ENCODE data around the gene PRKAG2.
"Not testable (repeated sequence)": the region's sequence is repeated elsewhere in the genome, so short reads cannot be mapped to it uniquely, and the experiment has no call there.

DNA sequence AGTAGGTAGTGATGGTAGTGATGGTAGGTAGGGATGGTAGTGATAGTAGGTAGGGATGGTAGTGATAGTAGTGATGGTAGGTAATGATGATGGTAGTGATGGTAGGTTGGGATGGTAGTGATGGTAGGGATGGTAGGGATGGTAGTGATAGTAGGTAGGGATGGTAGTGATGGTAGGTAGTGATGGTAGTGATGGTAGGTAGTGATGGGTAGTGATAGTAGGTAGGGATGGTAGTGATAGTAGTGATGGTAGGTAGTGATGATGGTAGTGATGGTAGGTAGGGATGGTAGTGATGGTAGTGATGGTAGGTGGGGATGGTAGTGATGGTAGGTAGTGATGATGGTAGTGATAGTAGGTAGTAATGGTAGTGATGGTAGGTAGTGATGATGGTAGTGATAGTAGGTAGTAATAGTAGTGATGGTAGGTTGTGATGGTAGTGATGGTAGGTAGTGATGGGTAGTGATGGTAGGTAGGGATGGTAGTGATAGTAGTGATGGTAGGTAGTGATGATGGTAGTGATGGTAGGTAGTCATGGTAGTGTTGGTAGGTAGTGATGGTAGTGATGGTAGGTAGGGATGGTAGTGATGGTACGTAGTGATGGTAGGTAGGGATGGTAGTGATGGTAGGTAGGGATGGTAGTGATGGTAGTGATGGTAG is 35.4 kb downstream of the PRKAG2 start:
- TF ChIP-seq, protein P1, sequence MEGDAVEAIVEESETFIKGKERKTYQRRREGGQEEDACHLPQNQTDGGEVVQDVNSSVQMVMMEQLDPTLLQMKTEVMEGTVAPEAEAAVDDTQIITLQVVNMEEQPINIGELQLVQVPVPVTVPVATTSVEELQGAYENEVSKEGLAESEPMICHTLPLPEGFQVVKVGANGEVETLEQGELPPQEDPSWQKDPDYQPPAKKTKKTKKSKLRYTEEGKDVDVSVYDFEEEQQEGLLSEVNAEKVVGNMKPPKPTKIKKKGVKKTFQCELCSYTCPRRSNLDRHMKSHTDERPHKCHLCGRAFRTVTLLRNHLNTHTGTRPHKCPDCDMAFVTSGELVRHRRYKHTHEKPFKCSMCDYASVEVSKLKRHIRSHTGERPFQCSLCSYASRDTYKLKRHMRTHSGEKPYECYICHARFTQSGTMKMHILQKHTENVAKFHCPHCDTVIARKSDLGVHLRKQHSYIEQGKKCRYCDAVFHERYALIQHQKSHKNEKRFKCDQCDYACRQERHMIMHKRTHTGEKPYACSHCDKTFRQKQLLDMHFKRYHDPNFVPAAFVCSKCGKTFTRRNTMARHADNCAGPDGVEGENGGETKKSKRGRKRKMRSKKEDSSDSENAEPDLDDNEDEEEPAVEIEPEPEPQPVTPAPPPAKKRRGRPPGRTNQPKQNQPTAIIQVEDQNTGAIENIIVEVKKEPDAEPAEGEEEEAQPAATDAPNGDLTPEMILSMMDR (conservative IDR thresholded peaks at IDR 0.05; ENCODE audit: low read length): not testable (repeated sequence)
- TF ChIP-seq EZH2phosphoT487 (IDR thresholded peaks at IDR 0.05; ENCODE audit: borderline replicate concordance): not testable (repeated sequence)
